GM23248 (cell line): Measurements from ENCODE around the gene SLC10A3.

ENCODE experiments used
- EZH2 ChIP-seq: fragments of 200-600 bp; sonication (generic); IDR thresholded peaks from 2 replicates; pipeline ENCODE4 v1.6.1; 2018; ENCODE audit warnings: antibody characterized with exemption, mild to moderate bottlenecking; ENCODE audit not compliant: insufficient read depth, poor library complexity, severe bottlenecking
- EZH2phosphoT487 ChIP-seq: fragments of 200-600 bp; sonication (generic); IDR thresholded peaks from 2 replicates; pipeline ENCODE4 v1.6.1; 2018; ENCODE audit warnings: antibody characterized with exemption, moderate library complexity, mild to moderate bottlenecking, low read depth; ENCODE audit not compliant: insufficient read depth

DNA sequence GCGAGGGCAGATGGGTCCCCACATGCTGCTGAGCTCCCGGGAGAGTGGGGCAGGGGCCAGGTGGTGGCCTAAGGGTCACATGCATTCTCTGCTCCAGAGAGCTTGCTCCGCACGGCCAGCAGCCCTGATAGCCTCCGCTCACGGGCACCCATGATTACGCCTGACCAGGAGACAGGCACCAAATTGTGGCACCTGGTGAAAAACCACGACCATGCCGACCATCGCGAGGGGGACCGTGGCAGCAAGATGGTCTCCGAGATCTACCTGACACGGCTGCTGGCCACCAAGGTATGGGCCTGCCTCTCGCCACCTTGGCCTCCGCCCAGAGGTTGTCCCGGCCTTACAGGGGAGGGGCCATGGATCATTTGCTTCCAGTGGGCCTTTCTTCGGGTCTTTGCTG lies 20.5 kb downstream of the SLC10A3 start:
- no peak for TF ChIP-seq EZH2
- TF ChIP-seq EZH2phosphoT487, result no peak
